ENCODE results near the gene FFAR2.
A peak's percentile ranks its signal among the peaks of the same experiment; 100 is the strongest.

FFAR2 gene

GRCh38 chr19:35439921-35440320 is 8.1 kb upstream of the FFAR2 start:
- H3K4me3 ChIP-seq (replicated peaks; ENCODE audit: low read depth, low read length) = no peak overlapping the region
- TF ChIP-seq CTCF (IDR thresholded peaks at IDR 0.05; ENCODE audit: low read length, missing control alignments) = no peak
- DNase-seq (ENCODE audit: low read depth) = no peak

GRCh38 chr19:35442091-35442490 is 6.0 kb upstream of the FFAR2 start:
- H3K4me3 ChIP-seq (replicated peaks; ENCODE audit: low read depth, low read length) = no peak overlapping the region
- no peak for DNase-seq (ENCODE audit: low read depth)
- no peak for TF ChIP-seq CTCF (IDR thresholded peaks at IDR 0.05; ENCODE audit: low read length, missing control alignments)

GRCh38 chr19:35444735-35445134 is 3.3 kb upstream of the FFAR2 start:
- no peak for TF ChIP-seq CTCF (IDR thresholded peaks at IDR 0.05; ENCODE audit: low read length, missing control alignments)
- no peak overlapping the region for H3K4me3 ChIP-seq (replicated peaks; ENCODE audit: low read depth, low read length)
- DNase-seq (ENCODE audit: low read depth) = no peak

- peak; percentile 46 for DNase-seq (ENCODE audit: low read depth)
- no peak overlapping the region for H3K4me3 ChIP-seq (replicated peaks; ENCODE audit: low read depth, low read length)
- no peak for TF ChIP-seq CTCF (IDR thresholded peaks at IDR 0.05; ENCODE audit: low read length, missing control alignments)
Observed at GRCh38 chr19:35445826-35446593, 2.0 kb upstream of the FFAR2 start.

- H3K4me3 ChIP-seq (replicated peaks; ENCODE audit: low read depth, low read length) = no peak overlapping the region
- TF ChIP-seq CTCF (IDR thresholded peaks at IDR 0.05; ENCODE audit: low read length, missing control alignments) = no peak
- DNase-seq (ENCODE audit: low read depth) = no peak
Observed at GRCh38 chr19:35449359-35450043, 1.4 kb downstream of the FFAR2 start.

GRCh38 chr19:35451338-35452096 is 3.5 kb downstream of the FFAR2 start:
- TF ChIP-seq CTCF (IDR thresholded peaks at IDR 0.05; ENCODE audit: low read length, missing control alignments) = no peak
- no peak overlapping the region for H3K4me3 ChIP-seq (replicated peaks; ENCODE audit: low read depth, low read length)
- DNase-seq (ENCODE audit: low read depth) = no peak

Measured in fibroblast of pulmonary artery (primary cell).